Activated CD4-positive, alpha-beta T cell treated with anti-CD3 and anti-CD28 coated beads, Interleukin-2, amount 50 U/mL, for 1 hour (primary cell): ENCODE data around the gene ASPHD1.

Experiments used
- DNase-seq: peaks from one replicate; pipeline ENCODE4 v3.0.0-alpha.2; 2020

ASPHD1 gene

GRCh38 chr16:29947897-29948296, 47.6 kb downstream of the ASPHD1 start:
- no peak for DNase-seq

- DNase-seq = no peak
These were observed 50.6 kb downstream of the ASPHD1 start for GRCh38 chr16:29950806-29951461.

- no peak for DNase-seq
These were observed 51.5 kb downstream of the ASPHD1 start for GRCh38 chr16:29951625-29952365.
